GM21447 (cell line): ENCODE data around the gene PIGZ.

Source experiments
- ATAC-seq: cut with Tn5 transposase; IDR thresholded peaks from one replicate; pipeline ENCODE4 v1.9.1; 2021; ENCODE audit not compliant: unreplicated experiment

The PIGZ gene

DNA sequence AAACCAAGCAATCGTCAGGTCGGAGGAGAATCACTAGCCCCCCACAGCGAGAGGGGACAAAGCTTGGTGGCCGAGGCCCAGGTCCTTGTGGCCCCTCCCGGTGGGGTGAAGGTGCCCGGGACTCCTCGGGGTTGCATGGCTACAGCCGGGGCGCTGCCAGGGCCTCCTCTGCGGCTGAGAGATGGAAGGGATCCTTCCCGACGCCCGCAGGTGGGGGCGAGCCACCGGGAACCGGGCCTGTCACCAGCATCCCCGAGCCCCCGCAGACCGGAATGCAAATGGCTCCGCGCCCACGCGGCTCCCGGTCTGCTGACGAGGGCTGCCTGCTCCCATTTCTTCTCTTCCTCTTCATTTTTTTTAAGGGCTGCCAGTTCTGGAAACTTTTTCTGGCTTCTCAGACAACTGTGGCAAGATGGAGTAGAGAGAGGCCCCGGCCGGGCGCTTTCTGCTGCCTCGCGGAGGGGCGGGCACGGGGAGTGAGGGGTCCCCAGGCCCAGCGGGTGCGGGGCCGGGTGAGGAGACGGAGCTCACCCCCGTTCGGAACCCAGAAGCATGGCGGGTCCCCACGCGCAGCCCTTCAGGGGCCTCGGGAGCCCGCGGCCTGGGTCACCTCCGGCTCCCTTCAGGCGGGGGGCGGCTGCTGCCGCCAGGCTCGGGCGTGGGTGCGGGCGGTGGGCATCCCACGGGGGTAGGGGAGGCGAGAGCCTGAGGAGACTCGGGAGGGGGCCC lies 33.5 kb upstream of the PIGZ start:
- no peak for ATAC-seq

DNA sequence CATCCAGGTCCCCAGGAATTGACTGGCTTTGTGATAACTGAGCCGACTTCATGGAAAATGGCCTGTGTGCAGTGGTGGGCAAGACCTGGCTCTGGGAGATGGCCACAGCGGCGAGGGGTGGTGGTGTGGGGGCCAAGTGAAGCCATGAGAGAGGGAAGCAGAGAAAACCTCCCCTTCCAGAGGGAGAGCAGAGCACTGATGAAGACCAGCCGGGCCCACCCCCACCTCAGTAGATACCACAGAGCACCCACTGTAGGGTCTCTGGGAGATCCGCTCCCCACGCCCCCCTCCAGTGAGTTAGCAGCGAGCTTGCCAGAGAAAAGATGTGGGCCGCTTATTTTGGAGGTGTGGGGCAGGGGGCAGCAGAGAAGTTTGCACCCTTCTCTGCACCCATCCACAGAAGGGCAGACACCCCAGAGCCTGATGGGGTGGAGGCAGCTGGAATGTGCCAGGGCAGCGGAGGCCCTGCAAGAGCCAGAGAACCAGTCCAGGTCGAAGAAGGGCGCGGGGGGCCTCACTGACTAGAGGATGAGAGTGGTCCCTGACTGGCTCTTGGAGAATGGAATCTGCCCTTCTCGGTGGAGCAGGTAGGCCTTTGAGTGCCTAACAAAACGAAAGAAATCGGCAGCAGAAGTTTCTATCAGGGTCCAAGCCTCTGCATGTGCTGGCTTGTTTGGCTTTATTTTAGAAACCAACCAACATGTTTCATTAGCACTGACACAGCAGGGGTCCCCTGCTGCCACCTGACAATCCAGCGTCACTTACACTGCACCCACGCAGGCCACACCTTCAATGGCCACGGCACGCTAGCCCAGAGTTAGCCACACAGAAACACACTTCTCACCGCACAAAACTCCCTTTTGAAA lies 32.7 kb upstream of the PIGZ start:
- ATAC-seq, result no peak

DNA sequence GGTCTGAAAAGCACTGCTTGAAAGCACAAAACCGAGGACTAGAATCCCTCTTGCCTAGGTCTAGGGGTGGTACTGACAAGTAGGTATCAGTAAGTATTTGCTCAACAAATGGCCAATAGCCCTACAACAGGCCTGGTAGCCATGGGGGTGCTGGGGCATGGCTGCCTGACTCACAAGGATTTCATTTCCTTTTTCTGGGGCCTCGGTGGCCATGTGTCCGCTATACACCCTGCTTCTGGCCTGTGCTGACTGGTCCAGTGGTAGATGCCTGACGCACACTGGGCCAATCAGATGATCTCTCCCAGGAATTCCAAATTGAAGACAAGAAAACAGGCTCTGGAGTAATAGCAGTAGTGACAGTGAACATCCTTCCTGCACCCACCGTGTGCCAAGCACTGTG lies 31.6 kb upstream of the PIGZ start:
- ATAC-seq, result no peak

DNA sequence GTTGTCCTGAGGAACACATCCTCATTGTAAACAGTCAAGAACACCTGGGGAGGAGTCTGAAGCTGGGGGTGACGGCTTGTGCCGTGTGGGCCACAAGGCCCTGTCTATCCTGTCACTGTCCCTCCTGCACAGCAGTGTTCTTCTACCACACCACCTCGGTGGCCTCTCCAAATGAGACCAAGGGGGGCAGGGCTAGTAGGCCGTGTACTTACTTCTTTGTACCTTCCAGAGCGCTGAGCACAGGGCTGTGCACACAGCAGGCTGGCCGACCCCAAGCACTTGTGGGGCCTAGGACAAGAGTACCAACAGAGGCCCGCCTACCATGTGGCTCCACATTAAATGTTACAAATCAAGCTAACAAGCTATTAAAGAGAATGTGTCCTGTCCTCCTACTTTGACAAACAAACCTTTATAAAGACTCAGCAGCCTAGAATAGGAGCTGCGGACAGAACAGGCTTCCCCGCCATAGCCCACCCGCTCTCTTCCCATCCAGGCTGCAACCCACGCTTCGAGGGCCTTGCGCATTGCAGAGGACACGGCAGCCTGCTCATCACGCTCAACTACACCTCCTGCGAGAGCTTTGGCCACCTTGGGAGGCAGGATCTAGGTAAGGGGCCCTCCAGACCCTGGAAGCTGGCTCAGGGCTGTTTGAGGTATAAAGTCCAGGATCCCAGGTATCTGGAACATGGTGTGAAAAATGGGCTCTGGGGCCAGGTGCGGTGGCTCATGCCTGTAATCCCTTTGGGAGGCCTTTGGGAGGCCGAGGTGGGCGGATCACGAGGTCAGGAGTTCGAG lies 30.5 kb upstream of the PIGZ start:
- no peak for ATAC-seq

DNA sequence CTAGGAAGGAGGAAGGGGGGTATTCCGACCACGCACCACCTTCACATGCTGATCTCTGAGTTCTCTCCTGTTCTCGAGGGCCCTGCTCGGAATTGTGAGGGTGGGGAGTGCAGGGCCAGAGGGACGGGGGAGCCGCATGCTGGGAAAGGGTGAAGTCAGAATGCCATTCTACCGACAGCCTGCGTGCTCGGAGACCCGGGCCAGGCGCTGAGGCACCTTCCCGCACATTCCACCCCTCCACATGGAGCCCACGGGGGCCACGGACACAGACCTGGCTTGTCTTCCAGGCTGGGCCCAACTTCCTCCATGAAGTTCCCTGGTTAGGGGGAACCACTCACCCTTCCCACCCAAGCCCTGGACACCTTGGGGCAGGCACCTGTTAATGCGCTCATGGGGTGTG lies 28.7 kb upstream of the PIGZ start:
- no peak for ATAC-seq

DNA sequence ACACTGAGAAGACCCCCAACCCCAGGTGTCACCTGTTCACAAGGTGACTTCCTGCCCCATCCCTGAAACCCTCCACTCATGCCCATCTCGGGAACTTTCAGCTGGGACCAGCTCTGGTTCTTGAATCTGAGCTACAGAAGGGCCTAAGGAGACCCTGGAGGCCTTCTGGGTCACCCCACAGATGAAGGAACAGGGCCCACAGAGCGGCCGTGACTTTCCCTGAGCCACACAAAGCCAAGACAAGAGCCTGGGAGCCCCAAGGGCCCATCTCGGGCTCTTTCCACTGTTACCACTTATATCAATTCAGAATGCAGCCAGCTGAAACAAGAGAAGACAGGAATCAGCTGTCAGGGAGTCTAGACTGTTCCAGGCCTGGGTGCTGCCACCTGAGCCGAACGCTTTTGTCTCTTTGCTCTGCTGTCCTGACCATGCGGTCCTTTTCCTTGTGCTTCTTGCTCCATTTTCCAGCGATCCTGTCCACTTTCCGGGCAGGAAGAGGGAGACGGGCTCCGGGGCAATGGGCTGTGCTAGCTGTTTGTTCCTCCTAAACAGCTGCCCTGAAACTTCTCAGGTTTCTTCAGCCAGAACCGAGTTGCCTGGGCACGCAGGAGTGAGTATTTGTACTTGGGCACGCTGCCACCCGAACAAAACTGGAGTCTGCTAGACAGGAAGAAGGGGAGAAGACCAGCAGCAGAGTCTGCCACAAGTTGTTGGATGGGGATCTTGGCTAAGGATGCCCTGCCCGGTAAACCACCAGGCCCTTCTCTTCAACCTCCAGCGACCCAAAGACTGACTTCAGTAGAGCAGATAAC lies 28.0 kb upstream of the PIGZ start:
- ATAC-seq, result no peak

DNA sequence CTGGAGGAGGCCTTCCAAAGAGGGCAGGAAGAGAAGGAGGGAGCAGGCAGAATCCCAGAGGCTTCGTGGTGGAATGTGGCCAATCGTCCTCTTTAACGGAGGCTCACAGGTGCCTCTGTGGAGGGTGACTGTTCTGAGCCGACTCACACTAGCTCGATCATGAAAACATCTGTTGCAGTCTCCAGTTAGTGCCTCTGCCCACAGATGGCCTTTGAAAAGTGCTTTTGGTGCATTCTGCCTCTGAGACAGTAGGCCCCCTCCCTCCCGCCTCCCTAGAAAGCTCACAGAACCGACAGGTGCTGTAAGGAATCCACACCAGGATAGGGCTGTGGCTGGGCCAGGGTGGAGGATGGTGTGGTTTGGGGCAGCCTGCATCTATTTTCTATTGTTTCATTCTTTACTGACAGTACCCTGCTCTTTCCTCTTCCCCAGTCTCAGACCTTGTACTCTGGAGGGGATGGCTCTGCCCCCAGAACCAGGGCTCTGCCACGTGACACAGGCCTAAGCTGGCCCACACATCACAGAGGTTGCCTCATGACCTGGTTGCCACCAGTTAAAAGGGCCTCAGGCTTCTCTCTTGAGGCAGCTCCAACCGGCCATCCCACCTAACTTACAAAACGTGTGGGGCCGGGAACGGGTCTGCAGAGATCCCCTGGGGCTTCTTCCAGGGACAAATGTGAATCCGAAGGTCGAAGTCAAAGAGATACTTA lies 27.2 kb upstream of the PIGZ start:
- ATAC-seq, result no peak

DNA sequence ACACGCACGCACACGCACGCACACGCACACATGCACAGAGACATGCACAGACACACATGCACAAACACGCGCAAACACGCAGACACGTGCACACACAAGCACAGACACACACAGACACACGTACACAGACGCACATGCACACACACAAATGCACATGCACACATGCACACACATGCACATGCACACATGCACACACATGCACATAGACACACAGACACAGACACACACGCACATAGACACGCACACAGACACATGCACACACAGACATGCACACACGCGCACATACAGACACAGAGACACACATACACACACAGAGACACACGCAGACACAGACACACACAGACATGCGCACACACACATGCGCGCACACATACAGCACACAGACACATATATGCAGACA lies 26.4 kb upstream of the PIGZ start:
- no peak for ATAC-seq

DNA sequence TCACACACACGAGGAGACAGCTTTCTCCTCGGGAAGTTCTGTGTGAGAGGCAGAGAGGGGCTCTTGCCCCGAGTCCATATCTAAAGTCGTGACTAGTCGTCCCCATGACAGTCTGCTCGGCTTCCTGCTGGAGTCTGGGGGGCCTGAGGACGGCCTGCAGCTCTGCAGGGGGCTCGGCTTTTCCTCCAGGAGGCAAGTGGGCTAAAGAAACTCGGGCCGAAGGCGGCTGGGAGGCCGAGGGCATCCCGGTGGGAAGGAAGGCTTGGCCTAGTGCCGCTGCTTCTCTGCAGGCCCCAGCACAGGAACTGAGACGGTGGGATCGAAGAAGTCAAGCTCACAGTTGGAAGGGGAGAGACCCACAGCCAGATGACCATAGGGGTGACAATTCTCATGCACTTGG lies 25.4 kb upstream of the PIGZ start:
- no peak for ATAC-seq

DNA sequence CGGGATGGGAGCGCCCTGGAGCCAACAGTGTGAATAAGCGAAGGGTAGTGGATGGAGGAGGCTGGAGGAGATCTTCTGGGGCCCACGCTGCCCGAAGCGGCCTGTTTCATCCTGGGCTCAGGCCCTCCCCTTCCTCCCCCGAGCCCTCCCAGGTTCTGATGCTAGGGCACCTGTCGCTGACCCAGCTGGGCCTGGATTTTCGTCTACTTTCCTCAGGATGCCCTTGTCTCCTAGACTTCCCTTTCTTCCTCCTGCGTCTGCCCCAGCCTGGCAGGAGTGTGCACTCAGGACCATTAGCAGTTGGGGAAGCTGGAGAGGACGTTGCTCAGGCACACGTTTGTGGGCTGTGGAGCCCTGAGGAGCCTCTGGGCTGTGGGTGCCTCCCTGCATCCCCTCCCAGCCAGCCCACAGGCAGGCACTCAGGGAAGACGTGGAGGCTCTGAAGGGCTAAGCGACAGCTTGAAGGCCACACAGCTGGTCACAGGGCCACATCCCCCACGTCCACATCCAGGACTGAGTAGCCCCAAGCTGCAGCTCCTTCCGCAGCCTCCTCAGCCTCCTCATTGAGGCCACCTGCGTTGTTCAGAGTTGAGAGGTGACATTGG lies 23.9 kb upstream of the PIGZ start:
- ATAC-seq, result no peak

DNA sequence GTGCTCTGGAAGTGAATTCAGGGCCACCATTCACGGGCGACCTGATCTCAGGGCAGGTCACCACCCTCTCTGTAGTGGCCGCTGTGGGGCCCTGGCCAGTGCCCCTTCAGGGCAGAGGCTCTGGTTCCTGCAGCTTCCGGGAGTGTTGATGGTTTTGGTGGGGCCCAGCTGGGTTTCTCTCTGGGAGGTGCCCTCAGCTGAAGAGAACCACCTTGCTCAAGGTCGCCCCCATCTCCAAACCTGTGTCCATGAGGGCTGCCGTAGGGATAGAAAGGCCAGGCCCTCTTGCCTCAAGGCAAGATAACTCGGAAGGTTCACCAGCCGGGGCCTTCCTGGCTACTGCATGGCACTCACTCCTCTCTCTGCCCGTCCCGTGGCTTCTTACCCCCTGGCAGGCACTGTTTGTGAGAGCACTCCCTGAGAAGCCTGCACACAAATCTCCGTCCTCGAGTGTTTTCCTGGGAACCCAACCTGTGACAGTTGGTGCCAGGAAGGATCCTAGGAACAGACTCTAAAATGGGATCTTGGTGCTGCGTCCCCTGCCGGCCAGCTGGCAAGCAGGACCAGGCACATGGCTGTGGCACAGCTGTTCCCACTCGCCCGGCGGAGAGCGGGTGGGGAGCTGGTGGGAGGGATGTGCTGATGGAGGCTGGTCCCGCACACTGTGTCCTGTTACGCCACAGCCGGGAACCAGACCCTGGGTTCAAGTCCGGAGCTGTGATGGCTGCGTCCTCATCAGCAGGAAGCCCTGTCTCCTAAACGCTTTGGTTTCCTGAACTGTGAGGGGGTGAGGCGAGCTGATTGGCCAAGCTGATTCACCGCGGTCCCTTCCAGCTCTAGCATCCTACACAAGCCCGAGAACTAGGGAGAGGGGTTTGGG lies 23.2 kb upstream of the PIGZ start:
- ATAC-seq, result no peak

DNA sequence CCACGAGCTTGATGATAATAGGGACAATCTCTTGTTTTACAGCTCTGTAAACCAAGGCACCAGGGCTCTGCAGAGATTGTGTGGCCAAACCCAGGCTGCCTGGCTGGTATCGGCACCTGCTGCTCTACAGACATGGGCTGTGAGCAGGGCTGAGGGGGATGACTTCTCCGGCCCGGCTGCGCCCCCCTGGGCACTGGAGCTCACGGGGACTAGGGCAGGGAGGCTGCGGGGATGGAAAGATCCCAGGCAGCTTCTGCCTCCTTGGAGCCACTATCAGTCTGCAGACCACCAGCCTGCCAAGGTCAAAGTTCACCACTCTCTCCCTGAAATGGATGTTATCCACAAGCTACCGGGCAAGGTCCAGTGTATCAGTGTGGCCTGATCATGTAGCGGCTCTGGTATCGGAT lies 22.0 kb upstream of the PIGZ start:
- no peak for ATAC-seq

DNA sequence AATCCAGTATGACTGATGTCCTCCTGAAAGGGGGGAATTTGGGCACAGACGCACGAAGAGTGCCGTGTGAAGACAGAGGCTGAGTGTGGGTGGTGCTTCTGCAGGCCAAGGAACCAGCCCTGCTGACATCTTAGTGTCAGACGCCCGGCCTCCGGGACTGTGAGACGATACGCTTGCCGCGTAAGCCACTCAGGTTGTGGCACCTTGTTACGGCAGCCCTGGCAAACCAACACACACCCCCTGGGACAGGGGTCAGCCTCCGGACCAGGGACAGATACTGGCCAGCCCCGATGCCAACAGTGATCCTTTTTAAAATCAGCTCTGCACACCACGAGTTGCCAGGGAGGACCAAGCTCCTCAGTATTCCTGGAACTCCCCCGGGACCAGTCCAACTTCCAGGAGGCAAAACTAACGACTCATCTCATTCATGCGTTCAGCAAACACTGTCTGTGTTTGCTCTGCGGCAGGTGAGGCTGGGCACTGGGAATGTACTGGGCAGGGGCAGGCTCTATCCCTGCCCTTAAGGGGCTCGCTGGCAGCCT lies 21.2 kb upstream of the PIGZ start:
- ATAC-seq, result no peak

DNA sequence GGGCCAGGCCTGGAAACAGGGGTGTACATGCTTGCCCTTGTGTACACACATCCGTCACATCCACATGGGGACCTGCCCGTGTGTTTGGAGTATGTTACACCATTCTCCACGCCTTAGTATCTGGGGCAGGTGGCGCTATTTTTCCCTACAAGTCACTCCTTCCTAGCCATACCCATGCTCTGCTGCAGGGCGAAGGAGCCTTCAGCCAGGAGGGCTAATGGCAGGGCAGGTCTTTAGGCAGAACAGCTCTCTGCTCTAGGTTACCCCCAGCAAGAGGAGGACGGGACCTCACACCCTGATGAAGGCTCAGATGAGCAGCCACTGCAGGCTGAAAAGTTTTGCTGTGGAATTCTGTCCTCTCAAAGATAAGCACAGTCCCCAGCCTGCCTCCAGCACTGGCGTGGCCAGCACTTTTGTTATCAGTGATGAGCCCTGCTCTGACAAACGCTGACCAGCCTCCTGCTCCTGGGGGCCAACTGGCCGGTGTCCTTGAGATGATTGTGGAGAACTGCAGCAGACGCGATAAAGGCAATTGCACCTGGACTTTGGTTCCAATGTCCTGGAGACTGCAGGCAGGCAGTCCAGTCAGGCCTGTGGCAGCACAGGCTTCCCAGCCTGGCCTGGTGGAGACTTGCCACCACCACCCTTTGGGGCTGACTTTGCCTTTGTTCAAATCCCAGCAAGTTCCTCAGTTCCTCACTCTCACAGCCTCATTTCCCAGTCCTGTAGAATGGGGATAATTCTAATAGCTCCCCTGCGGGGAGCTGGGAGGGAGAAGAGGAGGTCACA lies 19.8 kb upstream of the PIGZ start:
- ATAC-seq, result no peak

DNA sequence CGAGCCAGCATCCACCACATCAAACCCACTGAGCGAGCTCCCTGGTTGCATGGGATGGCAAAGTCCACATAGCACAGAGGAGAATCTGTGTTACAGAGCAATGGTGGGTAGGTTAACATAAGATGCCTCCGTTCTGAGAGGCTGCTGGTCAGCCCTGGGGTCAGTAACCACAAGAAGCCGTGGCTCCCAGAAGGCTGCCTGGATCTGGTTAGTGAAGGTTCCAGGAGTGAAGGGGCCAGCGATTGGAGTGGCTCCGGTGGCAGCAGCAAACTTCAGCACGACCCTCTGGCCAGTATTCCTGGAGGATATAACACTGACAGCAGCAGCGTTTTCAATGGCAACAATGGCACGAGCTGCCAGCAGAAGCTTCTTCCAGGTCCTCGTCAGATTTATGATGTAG lies 18.4 kb upstream of the PIGZ start:
- no peak for ATAC-seq

DNA sequence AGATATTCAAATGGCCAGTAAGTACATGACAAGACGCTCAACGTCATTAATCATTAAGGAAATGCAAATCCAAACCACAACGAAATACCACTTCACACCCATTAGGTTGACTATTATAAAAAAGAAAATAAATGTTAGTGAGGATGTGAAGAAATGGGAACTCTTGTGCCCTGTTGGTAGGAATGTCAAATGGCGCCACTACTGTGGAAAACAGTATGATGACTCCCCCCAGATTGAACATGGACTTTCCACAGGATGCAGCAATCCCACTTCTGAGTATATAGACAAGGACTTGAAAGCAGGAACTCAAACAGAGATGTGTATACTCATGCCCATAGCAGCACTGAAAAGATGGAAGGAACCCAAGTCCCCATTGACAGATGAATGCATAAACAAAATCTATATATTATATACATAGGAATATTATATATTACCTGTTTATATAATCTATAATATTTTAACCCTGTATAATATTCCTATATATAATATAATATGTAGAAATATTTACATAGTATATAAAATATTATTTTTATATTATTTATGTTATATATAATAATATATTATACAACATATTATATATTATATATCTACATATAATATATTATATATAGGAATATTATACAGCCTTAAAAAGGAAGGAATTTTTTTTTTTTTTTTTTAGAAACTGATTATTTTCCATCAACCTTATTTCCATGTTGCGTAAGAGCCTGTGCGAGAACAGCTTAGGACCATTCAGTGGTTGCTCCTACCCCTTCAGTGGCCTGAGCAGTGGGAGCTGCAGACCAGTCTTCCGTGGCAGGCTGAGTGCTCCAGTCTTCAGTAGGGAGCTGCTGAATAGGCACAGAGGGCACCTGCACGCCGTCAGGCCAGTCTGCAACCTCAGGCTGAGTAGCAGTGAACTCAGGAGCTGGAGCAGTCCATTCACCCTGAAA lies 17.6 kb upstream of the PIGZ start:
- ATAC-seq, result no peak

DNA sequence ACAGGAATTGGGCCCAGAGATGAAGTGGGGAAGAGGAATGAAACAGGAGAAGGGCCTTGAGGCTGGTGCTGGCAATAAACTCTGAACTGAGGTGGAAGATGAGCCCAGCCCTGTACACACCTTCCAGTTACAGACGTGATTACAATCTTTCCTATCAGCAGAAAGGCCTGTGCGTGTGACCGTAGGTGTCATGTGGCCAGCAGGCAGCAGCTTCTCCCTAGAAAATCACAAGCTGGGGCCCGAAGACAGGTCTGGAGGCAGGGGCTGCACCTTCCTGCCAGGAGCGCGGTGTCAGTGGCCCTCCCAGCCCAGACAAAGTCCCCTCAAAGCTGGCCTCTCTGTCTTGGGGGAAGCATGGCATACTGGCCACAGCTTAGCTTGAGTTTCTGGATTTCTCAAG lies 16.7 kb upstream of the PIGZ start:
- no peak for ATAC-seq
